Mesothelial cell of epicardium (in vitro differentiated cells): Measurements from ENCODE around the gene TMEM139. TPM values are rescaled to one million over a fixed set of nuclear protein-coding genes. Genes with fewer than 3 reads are reported as not detected.
A peak's percentile ranks its signal among the peaks of the same experiment; 100 is the strongest.
"Not testable (repeated sequence)": the region's sequence is repeated elsewhere in the genome, so short reads cannot be mapped to it uniquely, and the experiment has no call there.

ENCODE experiments used
- DNase-seq, 2 experiments: peaks; one replicate each; pipeline ENCODE4 v3.0.0; 2021; ENCODE audit warnings: low spot score in 2 of 2; ENCODE audit not compliant: unreplicated experiment in 2 of 2
- H3K27ac Mint-ChIP-seq: 2 replicates; pipeline ENCODE4 v1.8.0; 2021; ENCODE audit warnings: mixed read lengths
- H3K27me3 Mint-ChIP-seq: 2 replicates; pipeline ENCODE4 v1.8.0; 2021; ENCODE audit warnings: low read depth, mixed read lengths
- H3K36me3 Mint-ChIP-seq: 2 replicates; pipeline ENCODE4 v1.8.0; 2021; ENCODE audit warnings: mixed read lengths
- H3K4me1 Mint-ChIP-seq: 2 replicates; pipeline ENCODE4 v1.8.0; 2021; ENCODE audit warnings: mixed read lengths
- H3K4me3 Mint-ChIP-seq: 2 replicates; pipeline ENCODE4 v1.8.0; 2021; ENCODE audit warnings: mild to moderate bottlenecking, moderate library complexity, mixed read lengths
- H3K9me3 Mint-ChIP-seq: 2 replicates; pipeline ENCODE4 v1.8.0; 2021; ENCODE audit warnings: mixed read lengths
- CTCF ChIP-seq: fragments of 200-600 bp; sonication (generic); IDR thresholded peaks from one replicate; pipeline ENCODE4 v1.5.0; 2021; ENCODE audit warnings: antibody characterized with exemption; ENCODE audit not compliant: unreplicated experiment
- total RNA-seq: library from RNA; stranded (reverse); gene quantifications from 3 replicates; pipeline ENCODE4 v1.2.1, GENCODE V29; 2021

Gene TMEM139
- total RNA-seq, 1 donor from 2014 or later: 7.9 TPM

GRCh38 chr7:143286522-143286890, 1.7 kb downstream of the TMEM139 start:
- Mint-ChIP-seq H3K36me3 (peaks cover 4% of the 10 kb centered on the region), H3K9me3 (peaks cover 4% of the 10 kb centered on the region), H3K4me3 (peak overlapping the region; percentile 8), H3K27ac (no peak overlapping the region), H3K4me1 (peaks cover 56% of the 10 kb centered on the region), H3K27me3 (no peaks in the 10 kb centered on the region)
- no peak for DNase-seq
- no peak for TF ChIP-seq CTCF

GRCh38 chr7:143287339-143287934, 2.7 kb downstream of the TMEM139 start:
- H3K27me3 Mint-ChIP-seq: no peaks in the 10 kb centered on the region
- H3K4me3 Mint-ChIP-seq: peak overlapping the region; percentile 90
- peaks cover 11% of the 10 kb centered on the region for H3K36me3 Mint-ChIP-seq
- DNase-seq: no peak
- H3K4me1 Mint-ChIP-seq: peaks cover 53% of the 10 kb centered on the region
- TF ChIP-seq CTCF: no peak
- H3K9me3 Mint-ChIP-seq: peaks cover 4% of the 10 kb centered on the region
- H3K27ac Mint-ChIP-seq: peak overlapping the region; percentile 40

GRCh38 chr7:143287935-143288826, 3.4 kb downstream of the TMEM139 start, which contains the start of gene CASP2:
Gene CASP2 (plus strand): TSS chr7:143288351. CDS start chr7:143288456, 105 bp downstream.
- Mint-ChIP-seq H3K36me3 (peaks cover 13% of the 10 kb centered on the region), H3K27me3 (no peaks in the 10 kb centered on the region), H3K4me3 (peak within 1 kb of the TSS; percentile 90), H3K4me1 (peaks cover 53% of the 10 kb centered on the region), H3K9me3 (peaks cover 4% of the 10 kb centered on the region), H3K27ac (peak within 1 kb of the TSS; percentile 95)
- no peak for TF ChIP-seq CTCF
- peak; percentile 98 for DNase-seq

GRCh38 chr7:143288836-143289235, 4.1 kb downstream of the TMEM139 start:
- Mint-ChIP-seq H3K27me3 (no peaks in the 10 kb centered on the region), H3K27ac (peak overlapping the region; percentile 95), H3K4me3 (peak overlapping the region; percentile 90), H3K36me3 (peaks cover 19% of the 10 kb centered on the region), H3K4me1 (peaks cover 49% of the 10 kb centered on the region), H3K9me3 (peaks cover 4% of the 10 kb centered on the region)
- DNase-seq: no peak
- TF ChIP-seq CTCF: no peak

GRCh38 chr7:143289421-143289820, 4.7 kb downstream of the TMEM139 start:
- Mint-ChIP-seq H3K4me3 (peak overlapping the region; percentile 90), H3K9me3 (peaks cover 4% of the 10 kb centered on the region), H3K27me3 (no peaks in the 10 kb centered on the region), H3K27ac (peak overlapping the region; percentile 95), H3K36me3 (peaks cover 25% of the 10 kb centered on the region), H3K4me1 (peaks cover 44% of the 10 kb centered on the region)
- DNase-seq: no peak
- no peak for TF ChIP-seq CTCF

- not testable (repeated sequence) for H3K9me3 Mint-ChIP-seq, DNase-seq, H3K27me3 Mint-ChIP-seq
- Mint-ChIP-seq H3K27ac (peak overlapping the region; percentile 59), H3K36me3 (peaks cover 28% of the 10 kb centered on the region), H3K4me3 (peak overlapping the region; percentile 90), H3K4me1 (peaks cover 40% of the 10 kb centered on the region)
These were observed 5.1 kb downstream of the TMEM139 start for GRCh38 chr7:143289888-143290287.
